Islet precursor cell (in vitro differentiated cells): ENCODE results near the gene ARHGAP40.

ENCODE experiments used
- DNase-seq: peaks from one replicate; pipeline ENCODE4 v3.0.0-alpha.2; 2018

The ARHGAP40 gene

GRCh38 chr20:38657390-38657789 lies 55.8 kb downstream of the ARHGAP40 start:
- DNase-seq = no peak

GRCh38 chr20:38658879-38659596 lies 57.4 kb downstream of the ARHGAP40 start:
- DNase-seq = peak; percentile 85

- DNase-seq = no peak
These were observed 57.9 kb downstream of the ARHGAP40 start for GRCh38 chr20:38659597-38659880.

GRCh38 chr20:38660429-38660828 lies 58.8 kb downstream of the ARHGAP40 start:
- no peak for DNase-seq

- DNase-seq = no peak
These were observed 62.1 kb downstream of the ARHGAP40 start for GRCh38 chr20:38663660-38664059.

GRCh38 chr20:38664284-38664683 lies 62.7 kb downstream of the ARHGAP40 start:
- no peak for DNase-seq

- peak; percentile 79 for DNase-seq
These were observed 63.5 kb downstream of the ARHGAP40 start for GRCh38 chr20:38665094-38665493.

GRCh38 chr20:38665506-38666285 lies 64.1 kb downstream of the ARHGAP40 start:
- DNase-seq = no peak

- no peak for DNase-seq
These were observed 65.9 kb downstream of the ARHGAP40 start for GRCh38 chr20:38667417-38667956.

- DNase-seq = no peak
These were observed 68.1 kb downstream of the ARHGAP40 start for GRCh38 chr20:38669688-38670087.

GRCh38 chr20:38670786-38671185 lies 69.2 kb downstream of the ARHGAP40 start:
- no peak for DNase-seq

- DNase-seq = peak; percentile 76
These were observed 69.6 kb downstream of the ARHGAP40 start for GRCh38 chr20:38671186-38671585.

- DNase-seq = no peak
These were observed 70.2 kb downstream of the ARHGAP40 start for GRCh38 chr20:38671701-38672292.

GRCh38 chr20:38672504-38672903 lies 70.9 kb downstream of the ARHGAP40 start:
- no peak for DNase-seq

- no peak for DNase-seq
These were observed 71.7 kb downstream of the ARHGAP40 start for GRCh38 chr20:38673261-38673660.

- peak; percentile 67 for DNase-seq
These were observed 72.1 kb downstream of the ARHGAP40 start for GRCh38 chr20:38673725-38674091.

GRCh38 chr20:38674092-38674764 lies 72.6 kb downstream of the ARHGAP40 start:
- peak; percentile 92 for DNase-seq

- DNase-seq = no peak
These were observed 73.1 kb downstream of the ARHGAP40 start for GRCh38 chr20:38674765-38675133.

GRCh38 chr20:38676576-38676975 lies 75.0 kb downstream of the ARHGAP40 start:
- DNase-seq = no peak

GRCh38 chr20:38680500-38681306 lies 79.1 kb downstream of the ARHGAP40 start:
- DNase-seq = peak; percentile 83

GRCh38 chr20:38685271-38685670 lies 83.7 kb downstream of the ARHGAP40 start:
- no peak for DNase-seq

- DNase-seq = peak; percentile 82
These were observed 84.4 kb downstream of the ARHGAP40 start for GRCh38 chr20:38685853-38686473.
